Activated naive CD4-positive, alpha-beta T cell treated with anti-CD3 and anti-CD28 coated beads, Interleukin-2, amount 50 U/mL, for 24 hours (primary cell): ENCODE measurements around the gene NTN1.

Source experiments
- H3K27ac Mint-ChIP-seq: one replicate; pipeline ENCODE4 v1.8.0; 2021; ENCODE audit warnings: mild to moderate bottlenecking, mixed read lengths
- H3K27me3 Mint-ChIP-seq: one replicate; pipeline ENCODE4 v1.8.0; 2021; ENCODE audit warnings: mixed read lengths
- H3K36me3 Mint-ChIP-seq: one replicate; pipeline ENCODE4 v1.8.0; 2021; ENCODE audit warnings: mixed read lengths
- H3K4me1 Mint-ChIP-seq: one replicate; pipeline ENCODE4 v1.8.0; 2021; ENCODE audit warnings: mixed read lengths
- H3K4me3 Mint-ChIP-seq: one replicate; pipeline ENCODE4 v1.8.0; 2021; ENCODE audit warnings: mild to moderate bottlenecking, mixed read lengths
- H3K9me3 Mint-ChIP-seq: one replicate; pipeline ENCODE4 v1.8.0; 2021; ENCODE audit warnings: mixed read lengths

Gene NTN1

GRCh38 chr17:9170336-9170735 lies 149.0 kb downstream of the NTN1 start:
- Mint-ChIP-seq H3K4me1 (no peaks in the 10 kb centered on the region), H3K36me3 (no peaks in the 10 kb centered on the region), H3K27me3 (peaks cover 2% of the 10 kb centered on the region), H3K27ac (no peak overlapping the region), H3K4me3 (no peak overlapping the region), H3K9me3 (no peaks in the 10 kb centered on the region)

DNA sequence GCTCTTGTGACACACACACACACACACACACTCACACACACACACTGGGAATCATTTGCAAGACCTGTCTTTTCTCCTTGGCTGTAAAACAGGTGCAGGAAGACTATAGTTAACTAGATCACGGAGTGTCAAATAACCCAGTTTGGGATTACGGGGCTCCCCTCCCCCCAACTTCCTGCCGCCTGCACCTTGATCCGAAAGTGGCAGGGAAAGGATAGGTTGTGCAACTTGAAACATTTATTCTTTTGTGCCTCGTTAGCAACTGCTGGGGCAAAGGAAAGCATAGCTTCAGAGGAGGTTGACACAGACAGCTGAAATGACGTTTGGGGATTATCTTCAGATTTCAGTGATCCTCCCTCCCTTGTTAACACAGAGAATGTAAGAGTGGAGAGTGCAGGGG lies 149.5 kb downstream of the NTN1 start:
- no peaks in the 10 kb centered on the region for H3K36me3 Mint-ChIP-seq
- no peaks in the 10 kb centered on the region for H3K4me1 Mint-ChIP-seq
- no peaks in the 10 kb centered on the region for H3K9me3 Mint-ChIP-seq
- H3K27me3 Mint-ChIP-seq, result peaks cover 2% of the 10 kb centered on the region
- H3K4me3 Mint-ChIP-seq, result no peak overlapping the region
- no peak overlapping the region for H3K27ac Mint-ChIP-seq

DNA sequence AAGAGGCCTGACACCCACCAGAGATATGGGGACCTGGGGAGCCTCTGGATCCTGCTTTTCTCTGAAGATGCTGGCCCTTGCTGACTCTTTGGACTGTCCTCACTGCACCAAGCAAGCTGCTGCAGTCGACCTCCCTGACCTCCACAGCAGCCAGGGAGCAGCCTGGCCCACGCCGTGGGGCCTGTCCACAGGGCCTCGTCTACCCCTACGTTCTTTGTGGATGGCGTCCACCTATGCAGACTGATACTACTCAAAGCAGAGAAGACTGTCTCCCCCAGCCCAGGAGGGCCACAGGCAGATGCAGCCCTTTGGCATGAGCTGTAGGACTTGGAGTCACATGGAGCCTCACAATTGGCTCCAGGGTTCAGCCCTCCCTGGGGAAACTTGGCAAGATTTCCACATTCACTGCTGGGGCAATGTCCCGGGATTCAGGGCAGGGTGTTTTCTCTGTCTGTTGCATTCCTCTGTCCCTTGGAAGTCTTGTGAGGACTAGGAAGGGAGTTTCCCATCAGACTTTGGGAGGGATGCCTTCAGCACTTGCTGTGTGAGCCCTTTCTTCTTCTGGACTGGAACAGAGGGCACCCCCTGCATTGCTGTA lies 152.2 kb downstream of the NTN1 start:
- Mint-ChIP-seq H3K4me1 (no peaks in the 10 kb centered on the region), H3K36me3 (no peaks in the 10 kb centered on the region), H3K9me3 (no peaks in the 10 kb centered on the region), H3K4me3 (no peak overlapping the region), H3K27me3 (no peaks in the 10 kb centered on the region), H3K27ac (no peak overlapping the region)

GRCh38 chr17:9174312-9174711 lies 153.0 kb downstream of the NTN1 start:
- Mint-ChIP-seq H3K4me3 (no peak overlapping the region), H3K9me3 (no peaks in the 10 kb centered on the region), H3K27me3 (no peaks in the 10 kb centered on the region), H3K4me1 (no peaks in the 10 kb centered on the region), H3K36me3 (no peaks in the 10 kb centered on the region), H3K27ac (no peak overlapping the region)

GRCh38 chr17:9174779-9175574 lies 153.7 kb downstream of the NTN1 start:
- Mint-ChIP-seq H3K36me3 (no peaks in the 10 kb centered on the region), H3K27me3 (no peaks in the 10 kb centered on the region), H3K27ac (no peak overlapping the region)

DNA sequence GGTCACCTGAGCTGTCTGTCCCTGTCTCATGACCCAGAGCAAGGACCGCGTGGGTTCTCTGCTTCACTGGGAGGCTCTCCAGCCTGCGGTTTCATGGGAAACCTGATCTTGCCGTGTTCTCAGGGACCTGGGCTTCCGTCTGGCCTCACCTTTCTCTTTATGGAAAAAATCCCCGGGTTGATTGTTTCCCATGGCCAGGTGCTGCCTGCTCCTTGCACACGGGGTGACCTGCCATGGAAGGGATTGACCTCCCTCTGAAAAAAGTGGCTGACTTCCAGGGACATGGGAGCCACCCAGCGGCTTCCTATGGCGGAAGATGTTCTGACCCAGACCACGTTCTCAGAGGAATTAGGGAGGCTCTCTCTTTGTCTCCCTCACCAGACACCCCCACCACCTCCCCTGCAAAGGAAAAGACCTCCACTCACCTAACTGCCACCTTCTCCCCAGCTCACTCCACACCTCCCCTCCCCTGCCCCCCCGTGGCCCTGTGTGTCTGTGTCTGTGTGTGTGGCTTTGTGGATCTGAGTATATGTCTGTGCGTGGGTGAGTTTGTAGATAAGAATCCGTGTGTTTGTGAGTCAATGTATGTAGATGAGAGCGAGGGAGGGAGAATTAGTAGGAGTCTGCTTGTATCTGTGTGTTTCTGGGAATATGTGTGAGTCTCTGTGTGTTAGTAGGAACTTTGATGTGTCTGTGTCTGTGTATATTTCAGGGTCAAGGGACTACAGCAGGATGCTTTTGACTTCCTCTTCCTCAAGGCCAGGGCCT lies 154.6 kb downstream of the NTN1 start:
- Mint-ChIP-seq H3K36me3 (no peaks in the 10 kb centered on the region), H3K27ac (no peak overlapping the region), H3K4me3 (no peak overlapping the region), H3K9me3 (no peaks in the 10 kb centered on the region), H3K4me1 (no peaks in the 10 kb centered on the region), H3K27me3 (no peaks in the 10 kb centered on the region)

More at GRCh38 chr17:9174779-9175574, 153.7 kb downstream of the NTN1 start:
- H3K4me3 Mint-ChIP-seq, result no peak overlapping the region
- H3K9me3 Mint-ChIP-seq, result no peaks in the 10 kb centered on the region
- no peaks in the 10 kb centered on the region for H3K4me1 Mint-ChIP-seq

DNA sequence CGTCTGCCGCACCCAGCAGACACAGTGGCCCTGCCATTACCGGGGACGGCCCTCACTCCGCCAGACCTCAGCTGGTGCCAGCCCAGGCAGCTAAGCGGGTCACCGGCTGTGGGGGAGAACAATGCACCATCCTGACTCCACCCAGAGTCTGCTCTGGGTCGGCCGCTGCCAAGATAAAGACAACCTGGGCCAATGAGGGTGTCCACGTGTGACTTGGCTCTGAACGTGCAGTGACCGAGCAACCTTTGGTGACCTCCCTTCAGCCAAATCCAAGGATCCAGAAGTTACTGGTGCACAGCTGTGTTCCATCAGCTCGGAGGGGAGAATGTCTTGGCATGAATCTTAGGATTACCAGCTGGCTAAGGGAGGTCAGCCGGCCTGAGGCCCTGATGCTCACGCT lies 155.9 kb downstream of the NTN1 start:
- H3K36me3 Mint-ChIP-seq, result no peaks in the 10 kb centered on the region
- no peaks in the 10 kb centered on the region for H3K4me1 Mint-ChIP-seq
- H3K9me3 Mint-ChIP-seq, result no peaks in the 10 kb centered on the region
- no peak overlapping the region for H3K4me3 Mint-ChIP-seq
- no peaks in the 10 kb centered on the region for H3K27me3 Mint-ChIP-seq
- H3K27ac Mint-ChIP-seq, result no peak overlapping the region

- Mint-ChIP-seq H3K4me3 (no peak overlapping the region), H3K27ac (no peak overlapping the region), H3K4me1 (no peaks in the 10 kb centered on the region), H3K27me3 (peaks cover under 1% of the 10 kb centered on the region), H3K36me3 (no peaks in the 10 kb centered on the region), H3K9me3 (no peaks in the 10 kb centered on the region)
These were observed 157.0 kb downstream of the NTN1 start for GRCh38 chr17:9178319-9178718.

- H3K4me3 Mint-ChIP-seq, result no peak overlapping the region
- no peaks in the 10 kb centered on the region for H3K9me3 Mint-ChIP-seq
- H3K36me3 Mint-ChIP-seq, result no peaks in the 10 kb centered on the region
- no peak overlapping the region for H3K27ac Mint-ChIP-seq
- peaks cover 2% of the 10 kb centered on the region for H3K27me3 Mint-ChIP-seq
- no peaks in the 10 kb centered on the region for H3K4me1 Mint-ChIP-seq
These were observed 158.3 kb downstream of the NTN1 start for GRCh38 chr17:9179602-9180001.

GRCh38 chr17:9181640-9182039 lies 160.3 kb downstream of the NTN1 start:
- no peaks in the 10 kb centered on the region for H3K4me1 Mint-ChIP-seq
- H3K27ac Mint-ChIP-seq, result no peak overlapping the region
- no peaks in the 10 kb centered on the region for H3K36me3 Mint-ChIP-seq
- H3K27me3 Mint-ChIP-seq, result peaks cover 2% of the 10 kb centered on the region
- no peak overlapping the region for H3K4me3 Mint-ChIP-seq
- no peaks in the 10 kb centered on the region for H3K9me3 Mint-ChIP-seq

- Mint-ChIP-seq H3K27me3 (peaks cover 4% of the 10 kb centered on the region), H3K27ac (no peak overlapping the region), H3K4me1 (no peaks in the 10 kb centered on the region), H3K9me3 (no peaks in the 10 kb centered on the region), H3K4me3 (no peak overlapping the region), H3K36me3 (no peaks in the 10 kb centered on the region)
These were observed 162.0 kb downstream of the NTN1 start for GRCh38 chr17:9183306-9183705.

- H3K4me1 Mint-ChIP-seq, result no peaks in the 10 kb centered on the region
- H3K27me3 Mint-ChIP-seq, result peaks cover 4% of the 10 kb centered on the region
- no peaks in the 10 kb centered on the region for H3K36me3 Mint-ChIP-seq
- H3K27ac Mint-ChIP-seq, result no peak overlapping the region
- H3K4me3 Mint-ChIP-seq, result no peak overlapping the region
- H3K9me3 Mint-ChIP-seq, result no peaks in the 10 kb centered on the region
These were observed 163.8 kb downstream of the NTN1 start for GRCh38 chr17:9185142-9185541.

DNA sequence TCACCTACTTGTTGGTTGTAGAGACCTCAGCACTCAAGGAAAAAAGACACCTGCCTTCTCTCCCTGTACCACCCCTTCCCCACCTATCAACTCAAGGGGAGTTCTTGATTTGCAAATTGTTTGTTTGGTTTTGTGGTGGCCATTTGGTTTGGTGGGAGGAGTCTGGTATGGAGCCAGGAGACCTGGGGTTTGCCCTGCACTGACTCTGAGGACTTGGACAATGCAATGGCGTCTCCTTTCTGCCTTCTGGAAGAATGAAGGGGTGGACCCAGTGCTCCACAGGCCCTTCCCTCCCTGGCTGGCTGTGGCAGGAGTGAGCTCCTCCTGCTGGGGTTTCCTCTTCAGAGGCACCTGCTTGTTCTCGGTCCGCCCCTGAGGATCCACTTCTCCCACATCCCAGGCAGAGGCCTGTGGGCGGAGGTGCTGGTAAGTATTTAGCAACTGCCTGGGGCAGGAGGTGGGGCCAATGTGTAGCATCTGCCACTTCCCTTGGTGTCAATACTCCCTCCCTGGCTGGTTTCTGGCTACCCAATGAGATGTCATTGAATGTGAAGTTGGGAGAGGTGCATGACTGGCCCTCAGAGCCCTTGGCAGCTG lies 164.5 kb downstream of the NTN1 start:
- Mint-ChIP-seq H3K27me3 (peaks cover 4% of the 10 kb centered on the region), H3K36me3 (no peaks in the 10 kb centered on the region), H3K4me1 (no peaks in the 10 kb centered on the region), H3K4me3 (no peak overlapping the region), H3K9me3 (no peaks in the 10 kb centered on the region), H3K27ac (no peak overlapping the region)

GRCh38 chr17:9187828-9188227 lies 166.5 kb downstream of the NTN1 start:
- H3K4me3 Mint-ChIP-seq, result no peak overlapping the region
- H3K27ac Mint-ChIP-seq, result no peak overlapping the region
- H3K9me3 Mint-ChIP-seq, result no peaks in the 10 kb centered on the region
- H3K4me1 Mint-ChIP-seq, result no peaks in the 10 kb centered on the region
- peaks cover 4% of the 10 kb centered on the region for H3K27me3 Mint-ChIP-seq
- H3K36me3 Mint-ChIP-seq, result no peaks in the 10 kb centered on the region

DNA sequence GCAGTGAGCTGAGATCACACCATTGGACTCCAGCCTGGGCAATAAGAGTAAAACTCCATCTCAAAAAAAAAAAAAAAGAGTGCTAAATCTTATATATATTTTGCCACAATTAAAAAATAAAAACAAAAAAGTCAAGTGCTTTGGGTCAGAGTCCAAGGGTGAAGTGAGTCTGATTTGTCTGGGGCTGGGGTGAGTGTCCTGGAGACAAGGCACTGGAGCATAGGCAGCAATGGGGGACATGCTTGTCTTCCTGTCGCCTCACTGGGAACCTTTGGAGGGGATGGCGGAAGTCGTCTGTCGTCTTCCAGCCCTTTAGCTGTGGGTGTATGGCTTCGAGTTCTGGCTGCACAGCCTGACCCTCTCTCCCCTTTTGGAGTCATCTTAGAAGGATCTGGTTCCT lies 167.1 kb downstream of the NTN1 start:
- no peaks in the 10 kb centered on the region for H3K36me3 Mint-ChIP-seq
- H3K27me3 Mint-ChIP-seq, result peaks cover 3% of the 10 kb centered on the region
- H3K27ac Mint-ChIP-seq, result no peak overlapping the region
- H3K9me3 Mint-ChIP-seq, result no peaks in the 10 kb centered on the region
- H3K4me1 Mint-ChIP-seq, result no peaks in the 10 kb centered on the region
- no peak overlapping the region for H3K4me3 Mint-ChIP-seq

DNA sequence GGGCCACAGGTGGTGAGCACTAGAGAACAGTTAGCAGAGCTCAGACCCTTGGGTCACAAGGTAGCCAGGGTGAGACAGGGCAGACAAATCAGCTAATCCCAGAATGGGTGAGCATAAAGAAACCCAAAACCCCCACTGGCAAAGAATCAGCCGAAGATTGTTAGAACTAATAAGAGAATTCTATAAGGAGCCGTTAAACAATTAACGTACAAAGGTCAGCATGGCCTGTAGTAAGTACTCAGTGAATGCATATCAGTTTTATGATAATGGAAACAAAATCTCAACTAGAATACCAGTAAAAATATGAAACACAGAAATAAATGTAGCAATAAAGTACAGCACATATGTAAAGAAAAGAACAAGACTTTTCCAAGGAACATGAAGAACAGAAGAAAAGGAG lies 168.6 kb downstream of the NTN1 start:
- H3K4me1 Mint-ChIP-seq, result no peaks in the 10 kb centered on the region
- H3K4me3 Mint-ChIP-seq, result no peak overlapping the region
- peaks cover 3% of the 10 kb centered on the region for H3K27me3 Mint-ChIP-seq
- H3K36me3 Mint-ChIP-seq, result no peaks in the 10 kb centered on the region
- H3K9me3 Mint-ChIP-seq, result no peaks in the 10 kb centered on the region
- peak overlapping the region; percentile 23 for H3K27ac Mint-ChIP-seq
